ENCODE measurements around the gene KLHL41. TPM values are rescaled to one million over a fixed set of nuclear protein-coding genes. Genes with fewer than 3 reads are reported as not detected.

Gene KLHL41
- total RNA-seq (not detected), total RNA-seq (0 to 0.23 reads per million in 2 donors)

GRCh38 chr2:169509298-169509885, at the start of gene KLHL41:
TSS of gene KLHL41 (plus strand) at chr2:169509702. CDS start at chr2:169509779, 77 bp downstream.
- Mint-ChIP-seq H3K4me1 (no peaks in the 10 kb centered on the region), H3K27me3 (no peaks in the 10 kb centered on the region), H3K36me3 (ENCODE audit: low read depth) (no peaks in the 10 kb centered on the region), H3K27ac (no peak within 1 kb of the TSS), H3K4me3 (no peak within 1 kb of the TSS)
- ATAC-seq, result no peak
- no peak for DNase-seq
- no peaks in the 10 kb centered on the region for H3K9me3 ChIP-seq (ENCODE audit: control insufficient read depth, low read length, poor library complexity, severe bottlenecking)

DNA sequence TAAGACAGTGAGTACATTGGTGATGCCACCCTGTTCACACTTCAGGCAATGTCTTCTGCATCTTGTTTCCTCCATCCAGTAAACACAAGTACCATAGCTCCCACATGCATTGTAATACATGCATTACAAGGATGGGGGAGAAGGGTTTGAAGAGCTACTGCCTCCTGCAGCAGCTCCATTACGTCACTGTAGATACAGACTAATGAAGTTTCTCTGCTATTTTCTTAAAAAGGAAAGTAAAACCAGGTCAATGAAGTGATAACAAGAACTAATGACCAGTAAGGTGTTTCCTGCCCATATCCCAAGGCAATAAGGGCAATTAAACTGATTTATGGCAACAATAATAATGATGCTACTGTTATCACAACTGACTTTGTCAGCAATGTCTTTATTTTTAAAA, 48.4 kb upstream of the KLHL41 start:
- peaks cover 6% of the 10 kb centered on the region for H3K4me1 Mint-ChIP-seq

DNA sequence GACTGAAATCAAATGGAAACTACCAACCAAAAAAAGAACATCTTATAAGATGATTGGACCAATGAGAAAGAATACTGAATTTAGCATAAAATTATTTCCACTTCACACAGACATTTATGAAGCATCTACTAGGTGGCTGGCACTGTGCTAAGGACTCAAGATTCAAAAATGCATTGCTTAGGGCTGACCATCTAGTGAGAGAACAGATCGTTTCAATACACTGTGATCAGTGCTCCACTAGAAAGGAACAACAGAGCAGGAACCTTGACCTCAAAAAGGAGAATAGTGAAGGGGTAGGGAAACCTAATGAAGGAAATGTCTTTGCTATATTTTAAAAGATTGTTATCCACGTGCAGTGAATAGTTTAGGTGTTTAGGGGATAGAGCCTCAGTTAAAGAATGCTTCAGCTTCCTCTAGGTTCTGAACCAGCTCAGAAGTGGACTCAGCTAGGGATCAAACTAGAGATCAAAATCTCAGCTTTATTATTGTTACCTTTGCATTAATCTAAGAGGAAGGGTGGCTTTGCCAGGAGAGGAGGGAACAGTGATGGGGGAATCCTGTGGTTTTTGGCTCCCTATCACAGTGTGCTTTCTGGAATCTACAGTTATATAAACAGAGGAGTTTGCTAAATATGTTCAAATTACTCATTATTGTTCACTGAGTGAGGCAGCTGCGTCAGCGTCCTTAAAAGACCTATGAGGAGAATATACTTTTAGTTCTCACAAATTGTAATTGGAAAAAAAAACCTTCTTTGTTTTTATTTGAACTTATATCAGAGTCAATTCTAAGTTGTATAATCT, 46.4 kb upstream of the KLHL41 start:
- ATAC-seq, result no peak
- no peaks in the 10 kb centered on the region for H3K27me3 Mint-ChIP-seq
- H3K36me3 Mint-ChIP-seq (ENCODE audit: low read depth), result no peaks in the 10 kb centered on the region
- H3K27ac Mint-ChIP-seq, result no peak overlapping the region
- H3K4me3 Mint-ChIP-seq, result no peak overlapping the region
- H3K9me3 ChIP-seq (ENCODE audit: control insufficient read depth, low read length, poor library complexity, severe bottlenecking), result no peaks in the 10 kb centered on the region
- no peak for DNase-seq
- peaks cover 6% of the 10 kb centered on the region for H3K4me1 Mint-ChIP-seq

More for the DNA sequence above, 48.4 kb upstream of the KLHL41 start:
- Mint-ChIP-seq H3K36me3 (ENCODE audit: low read depth) (no peaks in the 10 kb centered on the region), H3K4me3 (no peak overlapping the region), H3K27ac (no peak overlapping the region), H3K27me3 (no peaks in the 10 kb centered on the region)
- ATAC-seq, result no peak
- H3K9me3 ChIP-seq (ENCODE audit: control insufficient read depth, low read length, poor library complexity, severe bottlenecking), result no peaks in the 10 kb centered on the region
- no peak for DNase-seq

DNA sequence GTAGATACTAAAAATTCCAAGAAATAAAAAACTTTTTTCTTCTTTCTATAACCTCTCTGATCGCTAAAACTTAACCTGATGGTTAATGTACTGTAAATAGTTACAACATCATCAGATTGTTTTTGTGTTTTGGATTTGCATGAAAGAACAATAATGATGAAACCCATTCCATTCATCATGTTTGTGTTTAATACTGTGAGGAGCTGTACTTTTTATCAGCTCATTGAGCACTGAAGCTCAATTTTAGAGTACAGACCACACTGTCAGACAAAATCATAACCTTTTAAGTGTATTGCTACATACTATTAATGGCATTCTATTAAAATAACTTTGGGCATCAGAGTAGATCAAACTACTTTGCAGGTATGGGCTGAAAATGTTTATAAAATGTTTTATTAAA, 45.0 kb upstream of the KLHL41 start:
- Mint-ChIP-seq H3K36me3 (ENCODE audit: low read depth) (no peaks in the 10 kb centered on the region), H3K4me3 (no peak overlapping the region), H3K27ac (no peak overlapping the region), H3K4me1 (peaks cover 6% of the 10 kb centered on the region), H3K27me3 (no peaks in the 10 kb centered on the region)
- ATAC-seq (no peak), DNase-seq (no peak)
- H3K9me3 ChIP-seq (ENCODE audit: control insufficient read depth, low read length, poor library complexity, severe bottlenecking), result no peaks in the 10 kb centered on the region

DNA sequence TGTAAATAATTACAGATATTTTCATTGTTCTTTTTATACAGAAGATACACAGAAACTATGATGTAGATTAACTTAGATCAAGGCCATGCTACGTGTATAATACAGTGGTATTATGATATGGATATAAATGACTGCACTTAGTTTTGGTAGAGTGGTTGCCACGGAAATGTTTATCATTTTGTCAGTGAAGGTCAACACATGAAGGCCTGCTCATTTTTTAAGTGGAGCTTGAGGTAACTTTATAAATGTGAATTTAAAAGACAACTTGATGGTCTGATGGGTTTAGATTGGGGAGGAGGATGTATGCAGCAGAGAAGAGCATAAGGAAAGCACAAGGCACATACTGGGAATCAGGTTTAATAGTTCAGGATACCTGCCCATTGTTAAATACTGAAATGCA, 44.6 kb upstream of the KLHL41 start:
- H3K4me3 Mint-ChIP-seq, result peak overlapping the region; percentile 8
- H3K27ac Mint-ChIP-seq, result no peak overlapping the region
- H3K4me1 Mint-ChIP-seq, result peaks cover 6% of the 10 kb centered on the region

DNA sequence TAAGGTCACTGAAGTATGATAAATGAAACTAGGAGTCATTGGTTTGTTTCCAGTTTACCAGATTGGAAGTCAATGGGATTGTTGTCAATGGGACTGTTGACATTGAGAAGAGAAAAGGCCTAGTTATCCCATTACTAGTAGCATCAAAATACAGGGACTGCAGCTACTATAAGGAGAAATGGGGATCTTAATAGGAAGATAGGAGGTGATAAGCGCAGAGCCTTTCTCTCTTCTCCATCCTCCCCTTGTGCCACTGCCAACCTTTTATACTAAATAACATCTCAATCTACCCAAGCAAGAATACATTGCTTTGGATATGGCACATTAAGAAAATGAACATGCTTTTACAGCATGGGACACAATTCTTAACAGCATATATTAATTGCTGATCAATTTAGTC, 40.7 kb upstream of the KLHL41 start:
- Mint-ChIP-seq H3K4me1 (peaks cover 2% of the 10 kb centered on the region), H3K4me3 (no peak overlapping the region), H3K27ac (no peak overlapping the region), H3K27me3 (no peaks in the 10 kb centered on the region), H3K36me3 (ENCODE audit: low read depth) (no peaks in the 10 kb centered on the region)
- no peak for DNase-seq
- no peak for ATAC-seq
- H3K9me3 ChIP-seq (ENCODE audit: control insufficient read depth, low read length, poor library complexity, severe bottlenecking), result no peaks in the 10 kb centered on the region

More for the DNA sequence above, 44.6 kb upstream of the KLHL41 start:
- no peak for ATAC-seq
- Mint-ChIP-seq H3K36me3 (ENCODE audit: low read depth) (no peaks in the 10 kb centered on the region), H3K27me3 (no peaks in the 10 kb centered on the region)
- H3K9me3 ChIP-seq (ENCODE audit: control insufficient read depth, low read length, poor library complexity, severe bottlenecking), result no peaks in the 10 kb centered on the region
- no peak for DNase-seq

GRCh38 chr2:169469952-169470572, 39.4 kb upstream of the KLHL41 start:
- H3K36me3 Mint-ChIP-seq (ENCODE audit: low read depth), result no peaks in the 10 kb centered on the region
- ATAC-seq, result no peak

GRCh38 chr2:169472249-169472648, 37.3 kb upstream of the KLHL41 start:
- no peak overlapping the region for H3K27ac Mint-ChIP-seq
- H3K4me1 Mint-ChIP-seq, result no peaks in the 10 kb centered on the region
- H3K4me3 Mint-ChIP-seq, result no peak overlapping the region
- H3K36me3 Mint-ChIP-seq (ENCODE audit: low read depth), result no peaks in the 10 kb centered on the region
- DNase-seq, result no peak
- ATAC-seq, result no peak
- no peaks in the 10 kb centered on the region for H3K27me3 Mint-ChIP-seq
- no peaks in the 10 kb centered on the region for H3K9me3 ChIP-seq (ENCODE audit: control insufficient read depth, low read length, poor library complexity, severe bottlenecking)

More at GRCh38 chr2:169469952-169470572, 39.4 kb upstream of the KLHL41 start:
- Mint-ChIP-seq H3K27ac (no peak overlapping the region), H3K27me3 (no peaks in the 10 kb centered on the region), H3K4me3 (no peak overlapping the region), H3K4me1 (no peaks in the 10 kb centered on the region)
- DNase-seq, result no peak
- no peaks in the 10 kb centered on the region for H3K9me3 ChIP-seq (ENCODE audit: control insufficient read depth, low read length, poor library complexity, severe bottlenecking)

- H3K27me3 Mint-ChIP-seq, result no peaks in the 10 kb centered on the region
- H3K9me3 ChIP-seq (ENCODE audit: control insufficient read depth, low read length, poor library complexity, severe bottlenecking), result no peaks in the 10 kb centered on the region
- no peak overlapping the region for H3K27ac Mint-ChIP-seq
- no peaks in the 10 kb centered on the region for H3K36me3 Mint-ChIP-seq (ENCODE audit: low read depth)
- H3K4me1 Mint-ChIP-seq, result peaks cover 11% of the 10 kb centered on the region
- no peak for DNase-seq
- ATAC-seq, result no peak
- H3K4me3 Mint-ChIP-seq, result no peak overlapping the region
These were observed 33.0 kb upstream of the KLHL41 start for GRCh38 chr2:169476459-169476858.

GRCh38 chr2:169478339-169478738, 31.2 kb upstream of the KLHL41 start:
- DNase-seq (no peak), ATAC-seq (no peak)
- H3K4me1 Mint-ChIP-seq, result peaks cover 11% of the 10 kb centered on the region
- no peaks in the 10 kb centered on the region for H3K9me3 ChIP-seq (ENCODE audit: control insufficient read depth, low read length, poor library complexity, severe bottlenecking)
- peak overlapping the region; percentile 91 for H3K4me3 Mint-ChIP-seq
- no peak overlapping the region for H3K27ac Mint-ChIP-seq
- no peaks in the 10 kb centered on the region for H3K36me3 Mint-ChIP-seq (ENCODE audit: low read depth)
- H3K27me3 Mint-ChIP-seq, result no peaks in the 10 kb centered on the region

GRCh38 chr2:169478745-169479256, 30.7 kb upstream of the KLHL41 start:
- Mint-ChIP-seq H3K4me3 (peak overlapping the region; percentile 91), H3K36me3 (ENCODE audit: low read depth) (no peaks in the 10 kb centered on the region), H3K4me1 (peaks cover 11% of the 10 kb centered on the region), H3K27me3 (no peaks in the 10 kb centered on the region), H3K27ac (peak overlapping the region; percentile 74)
- H3K9me3 ChIP-seq (ENCODE audit: control insufficient read depth, low read length, poor library complexity, severe bottlenecking), result no peaks in the 10 kb centered on the region
- ATAC-seq (no peak), DNase-seq (no peak)

DNA sequence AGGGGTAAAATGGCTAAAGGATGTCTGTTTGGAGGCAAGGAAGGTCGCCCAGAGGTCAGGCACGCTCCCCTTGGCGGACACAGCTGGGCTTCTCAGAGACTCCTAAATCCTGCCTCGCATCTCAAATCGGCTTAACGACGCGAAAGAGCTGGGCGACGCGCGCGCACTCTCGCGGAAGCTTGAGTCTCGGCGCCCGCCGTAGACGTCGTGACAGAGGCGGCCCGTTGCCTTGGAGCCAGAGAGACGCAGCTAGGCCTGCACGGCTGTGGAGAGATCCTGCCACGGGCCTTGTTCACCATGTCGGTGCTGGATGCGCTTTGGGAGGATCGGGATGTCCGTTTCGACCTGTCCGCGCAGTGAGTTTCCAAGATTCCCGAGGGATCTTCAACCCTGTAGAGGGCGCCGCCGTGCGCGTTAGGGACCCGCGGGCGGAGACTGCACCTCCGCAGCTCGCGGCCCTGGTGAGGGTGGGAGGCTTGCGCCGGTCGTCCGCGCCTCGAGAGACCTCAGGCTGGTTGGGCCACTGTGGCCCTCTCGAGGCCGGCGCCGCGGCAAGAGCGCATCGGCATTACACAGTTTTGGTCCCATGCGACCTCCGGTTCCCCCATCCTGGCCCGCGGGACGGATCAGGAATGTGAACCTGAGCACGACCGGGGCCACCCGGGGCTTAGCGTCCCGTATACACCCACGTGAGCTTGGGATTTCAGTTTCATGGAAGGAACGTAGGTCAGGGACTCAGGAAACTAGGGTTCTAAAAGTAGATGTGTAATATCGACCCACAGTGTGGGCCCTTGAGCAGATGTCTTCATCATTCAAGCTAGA, 30.0 kb upstream of the KLHL41 start, which contains the start of gene BBS5:
Gene BBS5 (plus strand): TSS at position 238 of the 822 bp plus-strand sequence. CDS start 60 bp downstream, at position 298.
- H3K36me3 Mint-ChIP-seq (ENCODE audit: low read depth), result no peaks in the 10 kb centered on the region
- peak within 1 kb of the TSS; percentile 91 for H3K4me3 Mint-ChIP-seq
- H3K4me1 Mint-ChIP-seq, result peaks cover 11% of the 10 kb centered on the region
- H3K9me3 ChIP-seq (ENCODE audit: control insufficient read depth, low read length, poor library complexity, severe bottlenecking), result no peaks in the 10 kb centered on the region
- no peaks in the 10 kb centered on the region for H3K27me3 Mint-ChIP-seq
- peak within 1 kb of the TSS; percentile 74 for H3K27ac Mint-ChIP-seq
- ATAC-seq (peak; percentile 95), DNase-seq (peak; percentile 21 to 58 (median 36))
